ENCODE results near the gene SLC46A2.

Gene SLC46A2

DNA sequence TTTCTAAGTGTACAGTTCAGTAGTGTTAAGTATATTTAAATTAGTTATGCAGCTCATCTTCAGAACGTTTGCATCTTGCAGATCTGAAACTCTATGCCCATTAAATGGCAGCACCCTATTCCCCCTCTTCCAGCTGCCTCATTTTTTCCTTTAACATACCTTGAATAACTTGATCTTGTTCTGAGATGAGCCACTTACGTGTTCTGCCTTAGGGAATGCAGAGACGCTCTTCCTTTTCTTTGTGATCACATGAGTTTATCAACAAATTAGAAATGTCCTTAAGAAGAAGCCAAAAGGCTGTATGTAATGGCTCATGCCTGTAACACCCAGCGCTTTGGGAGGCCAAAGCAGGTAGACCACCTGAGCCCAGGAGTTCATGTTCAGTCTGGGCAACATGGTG lies 57.6 kb downstream of the SLC46A2 start:
- Histone ChIP-seq H3K18ac (ENCODE audit: low read length) (no peak overlapping the region), H3K4me1 (ENCODE audit: control insufficient read depth in 1 of 2, insufficient read depth in 2 of 2, low read length in 2 of 2) (no peaks in the 10 kb centered on the region), H2BK120ac (ENCODE audit: insufficient read depth, low read length, poor library complexity) (no peak overlapping the region), H3K79me2 (ENCODE audit: control insufficient read depth, insufficient read depth, low read length, poor library complexity) (no peaks in the 10 kb centered on the region), H3K9ac (ENCODE audit: low read length) (no peak overlapping the region), H3K79me1 (ENCODE audit: low read length) (no peaks in the 10 kb centered on the region), H3K27ac (ENCODE audit: low read depth, low read length) (no peak overlapping the region), H3K4ac (ENCODE audit: low read depth, low read length) (no peak overlapping the region), H3K14ac (ENCODE audit: low read length) (no peak overlapping the region), H3K4me3 (ENCODE audit: low read depth, low read length) (no peak overlapping the region), H3K23ac (ENCODE audit: low read length) (no peak overlapping the region), H3K36me3 (ENCODE audit: control insufficient read depth in 1 of 2, insufficient read depth in 2 of 2, low read length in 2 of 2) (peaks cover 0 to 5% of the 10 kb centered on the region in 2 experiments), H2BK12ac (ENCODE audit: low read length) (no peak overlapping the region), H2AFZ (ENCODE audit: insufficient read depth, low read length, poor library complexity) (no peak overlapping the region), H3K9me3 (ENCODE audit: insufficient read depth, low read depth, low read length) (no peaks in the 10 kb centered on the region), H3K27me3 (ENCODE audit: insufficient read depth, low read length) (no peaks in the 10 kb centered on the region), H4K91ac (ENCODE audit: low read depth, low read length) (no peak overlapping the region), H2BK5ac (ENCODE audit: low read depth, low read length, poor library complexity) (no peak overlapping the region), H2AK5ac (ENCODE audit: low read length) (no peak overlapping the region), H4K12ac (ENCODE audit: low read depth, low read length) (no peak overlapping the region), H4K8ac (ENCODE audit: low read depth, low read length) (no peak overlapping the region), H3K4me2 (ENCODE audit: low read length) (no peak overlapping the region)
- DNase-seq = peak; percentile 34 to 84
- no CpG with 5 or more reads among the region's 4 CpGs for WGBS (ENCODE audit: extremely low coverage, insufficient coverage, insufficient read length)

DNA sequence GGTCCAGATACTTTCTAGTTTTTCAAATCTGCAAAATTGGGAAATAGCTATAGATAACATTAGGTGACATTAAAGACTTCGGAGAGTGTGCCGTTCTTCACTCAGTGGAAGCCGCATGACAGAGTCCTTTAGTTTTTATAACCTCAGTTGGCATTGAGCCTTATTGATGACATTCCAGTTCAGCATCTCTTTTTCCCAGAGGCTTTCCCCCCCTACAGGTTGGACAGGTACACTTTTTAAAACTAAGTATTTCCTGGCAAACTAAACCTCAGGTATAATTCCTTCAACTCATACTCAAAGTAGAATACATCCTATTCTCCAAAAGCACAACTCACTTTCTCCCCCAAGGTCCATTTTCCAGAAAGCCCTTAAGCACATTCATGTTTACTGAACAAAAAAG lies 58.7 kb downstream of the SLC46A2 start:
- Histone ChIP-seq H2AFZ (ENCODE audit: insufficient read depth, low read length, poor library complexity) (no peak overlapping the region), H3K18ac (ENCODE audit: low read length) (no peak overlapping the region), H3K27ac (ENCODE audit: low read depth, low read length) (no peak overlapping the region), H3K9ac (ENCODE audit: low read length) (no peak overlapping the region), H4K91ac (ENCODE audit: low read depth, low read length) (no peak overlapping the region), H2BK12ac (ENCODE audit: low read length) (no peak overlapping the region), H3K79me2 (ENCODE audit: control insufficient read depth, insufficient read depth, low read length, poor library complexity) (no peaks in the 10 kb centered on the region), H2BK120ac (ENCODE audit: insufficient read depth, low read length, poor library complexity) (no peak overlapping the region), H3K36me3 (ENCODE audit: control insufficient read depth in 1 of 2, insufficient read depth in 2 of 2, low read length in 2 of 2) (peaks cover 0 to 4% of the 10 kb centered on the region in 2 experiments), H4K8ac (ENCODE audit: low read depth, low read length) (no peak overlapping the region), H3K79me1 (ENCODE audit: low read length) (no peaks in the 10 kb centered on the region), H3K23ac (ENCODE audit: low read length) (no peak overlapping the region), H2AK5ac (ENCODE audit: low read length) (no peak overlapping the region), H3K4me3 (ENCODE audit: low read depth, low read length) (no peak overlapping the region), H2BK5ac (ENCODE audit: low read depth, low read length, poor library complexity) (no peak overlapping the region), H3K4me2 (ENCODE audit: low read length) (no peak overlapping the region), H3K9me3 (ENCODE audit: insufficient read depth, low read depth, low read length) (no peaks in the 10 kb centered on the region), H4K12ac (ENCODE audit: low read depth, low read length) (no peak overlapping the region), H3K4ac (ENCODE audit: low read depth, low read length) (no peak overlapping the region), H3K4me1 (ENCODE audit: control insufficient read depth in 1 of 2, insufficient read depth in 2 of 2, low read length in 2 of 2) (no peaks in the 10 kb centered on the region), H3K27me3 (ENCODE audit: insufficient read depth, low read length) (no peaks in the 10 kb centered on the region), H3K14ac (ENCODE audit: low read length) (no peak overlapping the region)
- DNase-seq = no peak
- WGBS (ENCODE audit: extremely low coverage, insufficient coverage, insufficient read length) = no CpG with 5 or more reads among the region's 3 CpGs

DNA sequence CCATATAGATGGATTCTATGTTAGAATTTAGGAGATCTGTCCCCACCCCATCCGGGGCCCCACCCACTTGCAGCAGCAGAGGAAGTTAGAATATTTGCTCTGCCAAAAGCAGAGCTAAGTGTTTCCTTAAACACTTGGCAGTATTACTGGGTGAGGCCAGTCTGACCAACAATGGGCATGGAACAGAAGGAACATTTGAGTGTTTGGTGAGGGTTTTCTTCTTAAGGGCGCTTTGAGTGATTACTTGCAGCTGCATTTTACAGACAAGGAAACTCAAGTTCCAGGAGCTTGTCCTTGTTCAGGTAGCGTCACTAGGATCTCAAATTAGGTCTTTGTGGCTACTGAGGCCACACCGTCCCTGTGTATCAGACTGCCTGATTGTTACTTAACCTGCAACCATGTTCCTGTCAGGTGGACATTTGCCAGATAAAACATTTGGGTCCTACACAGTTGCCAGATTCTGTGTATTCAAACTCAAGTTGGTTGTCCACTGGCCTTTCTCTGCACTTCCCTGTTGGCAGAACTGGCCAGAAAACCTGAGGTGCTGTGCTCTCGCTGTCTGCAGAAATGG lies 59.3 kb downstream of the SLC46A2 start:
- H3K79me2 ChIP-seq (ENCODE audit: control insufficient read depth, insufficient read depth, low read length, poor library complexity) = no peaks in the 10 kb centered on the region
- no peak overlapping the region for H3K4me2 ChIP-seq (ENCODE audit: low read length)
- no peak overlapping the region for H3K27ac ChIP-seq (ENCODE audit: low read depth, low read length)
- no peak overlapping the region for H3K9ac ChIP-seq (ENCODE audit: low read length)
- no peak overlapping the region for H3K4me3 ChIP-seq (ENCODE audit: low read depth, low read length)
- peaks cover 0 to 2% of the 10 kb centered on the region in 2 experiments for H3K36me3 ChIP-seq (ENCODE audit: control insufficient read depth in 1 of 2, insufficient read depth in 2 of 2, low read length in 2 of 2)
- no peak overlapping the region for H4K8ac ChIP-seq (ENCODE audit: low read depth, low read length)
- DNase-seq = no peak
- H4K91ac ChIP-seq (ENCODE audit: low read depth, low read length) = no peak overlapping the region
- H3K18ac ChIP-seq (ENCODE audit: low read length) = no peak overlapping the region
- H2BK120ac ChIP-seq (ENCODE audit: insufficient read depth, low read length, poor library complexity) = no peak overlapping the region
- H3K4me1 ChIP-seq (ENCODE audit: control insufficient read depth in 1 of 2, insufficient read depth in 2 of 2, low read length in 2 of 2) = no peaks in the 10 kb centered on the region
- no peaks in the 10 kb centered on the region for H3K27me3 ChIP-seq (ENCODE audit: insufficient read depth, low read length)
- H3K9me3 ChIP-seq (ENCODE audit: insufficient read depth, low read depth, low read length) = no peaks in the 10 kb centered on the region
- no peak overlapping the region for H3K4ac ChIP-seq (ENCODE audit: low read depth, low read length)
- H3K79me1 ChIP-seq (ENCODE audit: low read length) = no peaks in the 10 kb centered on the region
- no peak overlapping the region for H3K23ac ChIP-seq (ENCODE audit: low read length)
- H3K14ac ChIP-seq (ENCODE audit: low read length) = no peak overlapping the region
- no peak overlapping the region for H2AK5ac ChIP-seq (ENCODE audit: low read length)
- no CpG with 5 or more reads among the region's 5 CpGs for WGBS (ENCODE audit: extremely low coverage, insufficient coverage, insufficient read length)
- no peak overlapping the region for H2BK5ac ChIP-seq (ENCODE audit: low read depth, low read length, poor library complexity)
- no peak overlapping the region for H2BK12ac ChIP-seq (ENCODE audit: low read length)
- no peak overlapping the region for H4K12ac ChIP-seq (ENCODE audit: low read depth, low read length)
- no peak overlapping the region for H2AFZ ChIP-seq (ENCODE audit: insufficient read depth, low read length, poor library complexity)

All from trophoblast cell (in vitro differentiated cells and primary cell).